Stimulated activated CD4-positive, alpha-beta T cell treated with anti-CD3 and anti-CD28 coated beads, TNF-alpha, amount 100 ng/mL, for 4 hours (primary cell): ENCODE measurements around the gene PTH2R.
"Not testable (repeated sequence)": the region's sequence is repeated elsewhere in the genome, so short reads cannot be mapped to it uniquely, and the experiment has no call there.

ENCODE experiments used
- DNase-seq, 3 experiments: peaks; one replicate each; pipeline ENCODE4 v3.0.0-alpha.2; 2020; ENCODE audit warnings: low read depth in 3 of 3

Gene PTH2R

GRCh38 chr2:208406474-208407451 lies at the start of gene PTH2R:
Gene PTH2R (plus strand): TSS chr2:208406792. CDS start chr2:208407044, 252 bp downstream.
- DNase-seq = no peak

- no peak for DNase-seq
Measured at GRCh38 chr2:208356846-208357574, 49.6 kb upstream of the PTH2R start.

GRCh38 chr2:208358758-208359631 lies 47.6 kb upstream of the PTH2R start:
- DNase-seq = no peak

DNA sequence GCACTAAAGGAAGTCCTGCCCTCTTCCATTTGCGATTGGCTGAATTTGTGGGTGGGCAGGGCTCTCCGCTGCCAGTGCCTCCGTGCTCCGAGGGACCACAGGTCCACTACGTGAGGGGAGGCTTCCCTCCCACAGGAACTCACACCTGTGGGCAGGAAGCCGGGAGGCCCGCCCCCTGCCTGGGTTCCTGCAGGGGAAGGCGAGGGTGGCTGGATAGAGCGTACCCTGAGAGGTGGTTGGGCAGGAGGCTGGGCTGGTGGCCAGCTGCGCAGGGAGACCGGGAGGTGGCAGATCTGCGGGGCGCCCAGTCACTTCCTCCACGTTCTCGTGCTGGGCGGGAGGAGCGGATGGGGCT lies 47.0 kb upstream of the PTH2R start:
- no peak for DNase-seq

DNA sequence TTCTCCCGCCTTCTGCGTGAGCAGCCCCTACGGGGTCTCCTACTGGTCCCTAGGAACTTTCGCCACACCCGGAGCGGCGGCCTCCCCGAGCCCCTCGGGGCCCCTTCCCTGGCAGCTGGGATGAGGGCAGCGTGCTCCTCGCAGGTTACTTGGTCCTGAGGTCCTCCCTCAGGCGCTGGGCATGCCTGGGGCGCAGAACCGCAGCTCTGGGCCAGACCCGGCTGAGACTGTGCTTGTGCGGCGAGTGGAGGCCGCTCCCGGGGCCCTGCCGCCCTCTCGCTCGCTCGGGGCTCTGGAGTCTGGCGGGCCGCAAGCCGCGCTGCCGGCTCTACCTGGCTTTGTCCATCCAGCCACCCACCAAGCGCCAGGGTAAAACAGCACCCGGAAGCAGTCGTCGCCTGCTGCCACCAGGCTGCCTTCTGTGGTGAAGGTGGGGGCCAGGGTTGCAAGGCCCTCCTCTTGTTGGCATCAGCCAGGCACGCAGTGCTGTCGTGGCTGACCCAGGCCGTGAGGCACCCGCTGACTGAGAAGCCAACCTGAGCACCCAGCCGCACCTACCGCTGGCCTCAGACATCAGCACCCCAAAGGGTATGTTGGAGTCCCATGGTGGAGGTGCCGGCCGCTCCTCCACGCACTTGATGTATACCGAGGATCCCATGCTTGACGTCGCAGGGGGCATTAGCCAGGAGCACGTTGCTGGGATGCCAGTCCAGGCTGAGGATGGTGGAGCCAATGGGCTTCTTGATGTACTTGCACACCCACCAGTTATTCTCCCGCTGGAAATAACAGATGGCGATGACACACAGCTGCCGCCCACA lies 46.1 kb upstream of the PTH2R start:
- no peak for DNase-seq

DNA sequence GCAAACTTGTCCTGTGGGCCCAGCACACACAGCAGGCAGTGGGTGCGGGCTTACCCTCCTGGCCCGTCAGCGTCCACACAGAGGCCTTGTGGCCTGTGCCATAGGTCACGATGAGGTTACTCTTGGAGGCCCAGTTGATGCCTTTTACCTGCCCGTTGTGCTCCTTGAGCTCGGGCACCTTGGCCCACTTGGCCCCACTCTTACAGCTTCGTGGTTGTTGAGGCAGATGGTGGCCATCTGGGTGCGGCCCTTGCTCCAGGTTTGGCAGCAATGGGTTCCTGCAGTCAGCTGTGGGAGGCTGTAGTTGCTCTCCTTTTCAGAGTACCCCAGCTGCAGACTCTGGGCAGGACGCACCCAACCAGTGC lies 45.5 kb upstream of the PTH2R start:
- DNase-seq = no peak

DNA sequence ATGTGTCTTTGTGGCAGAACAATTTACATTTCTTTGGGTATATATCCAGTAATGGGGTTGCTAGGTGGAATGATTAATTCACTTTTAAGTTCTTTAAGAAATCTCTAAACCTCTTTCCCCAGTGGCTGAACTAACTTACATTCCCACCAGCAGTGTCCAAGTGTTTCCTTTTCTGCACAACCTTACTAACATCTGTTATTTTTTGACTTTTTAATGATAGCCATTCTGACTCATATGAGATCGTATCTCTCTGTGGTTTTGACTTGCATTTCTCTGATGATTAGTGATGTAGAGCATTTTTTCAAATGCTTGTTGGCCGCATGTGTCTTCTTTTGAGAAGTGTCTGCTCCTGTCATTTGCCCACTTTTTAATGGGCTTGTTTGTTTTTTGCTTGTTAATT lies 43.1 kb upstream of the PTH2R start:
- no peak for DNase-seq

DNA sequence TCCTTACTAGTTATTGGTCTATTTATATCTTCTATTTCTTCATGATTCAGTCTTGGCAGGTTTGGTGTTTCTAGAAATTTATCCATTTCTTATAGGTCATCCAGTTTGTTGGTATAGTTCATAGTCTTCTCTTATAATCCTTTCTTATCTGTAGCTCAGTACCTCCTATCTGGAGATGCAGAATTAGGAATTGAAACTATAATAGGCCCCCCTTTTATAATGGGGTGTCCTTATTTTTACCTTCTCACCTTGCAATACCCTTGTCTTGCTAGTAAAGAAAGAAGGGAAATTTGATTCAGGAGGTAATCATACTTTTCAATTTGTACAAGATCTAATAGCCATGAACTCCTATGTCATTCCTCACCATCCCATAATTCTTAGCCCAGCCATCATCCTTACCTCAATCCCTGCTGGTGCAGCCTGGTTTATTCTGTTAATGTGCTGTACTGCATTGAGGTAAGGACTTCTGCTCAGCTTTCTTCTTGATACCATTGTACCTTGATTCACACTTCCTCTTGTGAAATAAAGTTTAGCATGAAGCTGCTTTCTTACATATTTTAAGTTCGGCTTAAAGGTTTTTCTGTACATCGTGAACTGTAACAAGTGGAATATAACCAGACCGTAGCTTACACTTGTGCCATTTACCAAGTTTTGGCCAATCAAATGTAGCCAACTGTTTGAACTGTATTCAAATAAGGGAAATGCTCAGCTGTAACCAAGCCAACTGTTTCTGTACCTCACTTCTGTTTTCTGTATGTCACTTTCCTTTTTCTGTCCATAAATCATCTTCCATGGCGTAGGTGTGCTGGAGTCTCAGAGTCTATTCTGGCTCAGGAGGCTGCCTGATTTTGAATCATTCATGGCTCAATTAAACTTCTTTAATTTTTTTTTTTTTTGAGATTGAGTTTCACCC lies 40.1 kb upstream of the PTH2R start:
- DNase-seq = no peak

- no peak for DNase-seq
Measured at GRCh38 chr2:208369091-208369490, 37.5 kb upstream of the PTH2R start.

GRCh38 chr2:208370881-208371633 lies 35.5 kb upstream of the PTH2R start:
- DNase-seq = no peak

- no peak for DNase-seq
Measured at GRCh38 chr2:208371634-208371935, 35.0 kb upstream of the PTH2R start.

DNA sequence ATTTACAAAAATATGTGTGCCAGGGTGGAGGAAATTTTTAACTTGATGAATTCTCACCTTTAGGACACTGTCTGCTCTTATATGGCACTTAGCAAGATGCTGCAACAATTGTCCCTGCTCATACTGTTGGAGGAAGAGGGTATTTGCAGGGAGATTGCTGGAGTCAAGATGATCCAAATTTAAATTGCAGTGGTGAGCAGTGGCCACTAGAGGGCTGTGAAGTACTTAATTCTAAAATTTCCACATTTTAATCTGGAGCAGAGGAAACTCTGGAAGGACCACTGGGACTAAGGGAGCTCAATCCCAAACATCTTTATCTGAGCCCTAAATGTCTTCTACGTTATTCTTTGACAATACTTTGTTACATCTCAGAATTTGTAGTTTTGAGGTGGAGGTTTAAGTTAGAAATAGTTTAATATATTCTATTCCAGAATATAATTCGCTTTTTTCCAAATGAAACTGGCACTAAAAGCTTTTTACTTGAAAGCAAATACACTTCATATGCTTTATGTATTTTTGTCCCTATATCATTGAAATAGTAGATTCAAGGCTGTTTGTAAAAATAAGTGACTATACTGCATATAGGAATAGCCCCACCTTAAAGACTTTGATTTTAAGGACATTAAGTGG lies 33.0 kb upstream of the PTH2R start:
- DNase-seq = no peak

DNA sequence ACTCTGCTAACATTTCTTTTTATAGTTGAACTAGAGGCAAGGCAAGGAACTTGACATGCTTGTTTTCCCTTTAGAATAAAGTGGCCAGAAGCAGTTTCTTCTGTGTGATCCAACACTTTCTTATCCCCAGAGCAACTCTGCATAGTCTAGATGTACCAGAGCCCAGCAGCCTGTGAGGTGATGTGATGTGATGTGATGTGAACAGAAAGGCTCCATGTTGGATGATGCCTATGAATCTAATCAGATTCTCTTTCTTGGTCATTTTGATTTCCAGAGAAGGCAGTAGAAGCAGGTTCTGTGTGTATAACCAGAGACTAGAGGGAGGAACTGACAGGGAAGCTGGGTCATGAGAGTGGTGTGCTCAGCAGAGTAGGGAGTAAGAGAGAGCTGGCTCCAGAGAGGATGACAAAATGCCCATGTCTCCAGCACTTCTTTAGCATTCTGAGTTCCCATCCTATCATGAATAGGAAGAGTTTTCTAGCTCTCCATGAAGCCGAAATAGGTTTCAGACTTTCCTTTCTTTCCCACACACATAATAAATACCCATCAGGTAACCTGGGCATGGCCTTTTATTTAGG lies 31.0 kb upstream of the PTH2R start:
- no peak for DNase-seq

DNA sequence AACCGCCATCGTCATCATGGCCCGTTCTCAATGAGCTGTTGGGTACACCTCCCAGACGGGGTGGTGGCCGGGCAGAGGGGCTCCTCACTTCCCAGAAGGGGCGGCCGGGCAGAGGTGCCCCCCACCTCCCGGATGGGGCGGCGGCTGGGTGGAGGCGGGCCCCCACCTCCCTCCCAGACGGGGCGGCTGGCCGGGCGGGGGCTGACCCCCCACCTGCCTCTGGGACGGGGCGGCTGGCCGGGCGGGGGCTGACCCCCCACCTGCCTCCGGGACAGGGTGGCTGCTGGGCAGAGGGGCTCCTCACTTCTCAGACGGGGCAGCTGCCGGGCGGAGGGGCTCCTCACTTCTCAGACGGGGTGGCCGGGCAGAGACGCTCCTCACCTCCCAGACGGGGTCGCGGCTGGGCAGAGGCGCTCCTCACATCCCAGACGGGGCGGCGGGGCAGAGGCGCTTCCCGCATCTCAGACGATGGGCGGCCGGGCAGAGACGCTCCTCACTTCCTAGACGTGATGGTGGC lies 29.2 kb upstream of the PTH2R start:
- not testable (repeated sequence) for DNase-seq

GRCh38 chr2:208379192-208379591 lies 27.4 kb upstream of the PTH2R start:
- no peak for DNase-seq

DNA sequence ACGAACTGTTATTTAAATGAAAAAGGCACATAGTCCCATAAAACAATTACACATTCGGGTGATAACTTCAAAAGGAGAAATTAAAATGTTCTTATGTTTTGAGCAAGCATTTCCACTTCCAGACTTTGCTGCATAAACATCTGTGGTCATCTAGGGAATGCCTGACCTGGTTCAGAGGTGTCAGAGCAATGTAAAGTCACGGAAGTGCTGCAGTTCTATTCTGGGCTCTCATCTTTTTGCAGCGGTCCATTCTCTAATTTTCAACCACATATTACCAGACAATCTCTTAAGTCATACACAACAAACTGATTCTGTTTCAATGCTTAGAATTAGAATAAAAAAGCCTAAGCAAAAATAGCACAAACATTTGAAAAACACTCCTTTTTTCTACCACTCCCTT lies 22.0 kb upstream of the PTH2R start:
- DNase-seq = no peak

- no peak for DNase-seq
Measured at GRCh38 chr2:208386541-208386940, 20.1 kb upstream of the PTH2R start.

DNA sequence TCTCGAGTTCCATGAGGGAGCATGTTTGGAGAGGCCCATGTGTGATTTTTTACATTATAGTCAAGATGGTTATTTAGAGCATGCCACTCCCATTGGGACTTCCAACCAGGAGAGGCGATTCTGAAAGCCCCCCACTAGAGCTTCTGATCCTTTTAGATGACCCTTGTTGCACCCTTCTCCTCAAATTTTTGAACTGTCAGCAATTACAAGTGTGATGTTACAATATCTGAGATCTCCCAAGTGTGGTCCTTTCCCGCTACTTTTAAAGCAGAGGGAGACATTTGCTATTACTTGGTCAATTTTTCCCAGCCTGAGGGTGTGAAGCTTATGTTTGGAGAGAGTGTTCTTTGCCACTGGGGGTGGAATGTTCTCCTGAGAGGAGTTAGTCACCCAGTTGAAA lies 16.7 kb upstream of the PTH2R start:
- DNase-seq = no peak

- DNase-seq = no peak
Measured at GRCh38 chr2:208392300-208392699, 14.3 kb upstream of the PTH2R start.
